IPS-NIHi7 (cell line): ENCODE measurements around the gene MRTFA.
"Not testable (repeated sequence)": the region's sequence is repeated elsewhere in the genome, so short reads cannot be mapped to it uniquely, and the experiment has no call there.

ENCODE experiments used
- DNase-seq: peaks from one replicate; pipeline ENCODE4 v3.0.0; 2012; ENCODE audit warnings: mixed read lengths; ENCODE audit errors: extremely low spot score

MRTFA gene

DNA sequence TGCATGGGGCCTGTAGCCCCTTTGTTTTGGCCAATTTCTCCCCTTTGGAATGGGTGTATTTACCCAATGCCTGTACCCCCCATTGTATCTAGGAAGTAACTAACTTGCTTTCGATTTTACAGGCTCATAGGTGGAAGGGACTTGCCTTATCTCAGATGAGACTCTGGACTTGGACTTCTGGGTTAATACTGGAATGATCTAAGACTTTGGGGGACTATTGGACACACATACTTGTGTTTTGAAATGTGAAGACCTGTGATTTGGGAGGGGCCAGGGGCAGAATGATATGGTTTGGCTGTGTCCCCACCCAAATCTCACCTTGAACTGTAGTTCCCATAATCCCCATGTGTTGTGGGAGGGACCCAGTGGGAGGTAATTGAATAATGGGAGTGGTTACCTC lies 82.5 kb downstream of the MRTFA start:
- DNase-seq, result not testable (repeated sequence)

GRCh38 chr22:40553014-40553554 lies 83.4 kb downstream of the MRTFA start:
- DNase-seq, result no peak

- no peak for DNase-seq
Observed at GRCh38 chr22:40552070-40552469, 84.4 kb downstream of the MRTFA start.

DNA sequence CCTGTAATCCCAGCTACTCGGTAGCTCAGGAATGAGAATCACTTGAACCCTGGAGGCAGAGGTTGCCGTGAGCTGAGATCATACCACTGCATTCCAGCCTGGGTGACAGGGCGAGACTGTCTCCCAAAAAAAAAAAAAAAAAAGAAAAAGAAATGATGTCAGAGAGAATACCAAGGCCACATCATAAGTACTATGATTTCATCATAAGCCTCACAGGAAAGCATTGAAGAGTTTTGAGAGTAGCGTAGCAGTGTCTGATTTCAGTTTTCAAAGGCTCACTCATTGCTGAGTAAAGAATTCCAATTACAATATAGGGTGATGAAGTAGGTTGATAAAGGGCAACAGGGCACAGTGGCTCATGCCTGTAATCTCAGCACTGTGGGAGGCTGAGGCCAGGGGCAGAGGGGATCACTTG lies 88.8 kb downstream of the MRTFA start:
- no peak for DNase-seq

DNA sequence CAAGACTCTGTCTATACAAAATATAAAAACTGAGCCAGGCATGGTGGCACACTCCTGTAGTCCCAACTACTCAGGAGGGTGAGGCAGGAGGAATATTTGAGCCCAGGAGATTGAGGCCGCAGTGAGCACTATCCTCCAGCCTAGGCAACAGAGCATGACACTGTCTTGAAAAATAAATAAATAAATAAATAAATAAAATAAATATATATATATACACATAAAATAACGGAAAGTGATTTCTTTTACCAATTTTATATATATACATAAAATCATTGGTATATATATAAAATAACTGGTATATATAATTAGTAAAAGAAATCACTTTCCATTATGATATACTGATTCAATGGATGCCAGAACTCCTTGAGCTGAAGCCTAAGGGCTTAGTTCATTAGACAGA lies 91.8 kb downstream of the MRTFA start:
- no peak for DNase-seq

- DNase-seq, result no peak
Observed at GRCh38 chr22:40542821-40543540, 93.5 kb downstream of the MRTFA start.

DNA sequence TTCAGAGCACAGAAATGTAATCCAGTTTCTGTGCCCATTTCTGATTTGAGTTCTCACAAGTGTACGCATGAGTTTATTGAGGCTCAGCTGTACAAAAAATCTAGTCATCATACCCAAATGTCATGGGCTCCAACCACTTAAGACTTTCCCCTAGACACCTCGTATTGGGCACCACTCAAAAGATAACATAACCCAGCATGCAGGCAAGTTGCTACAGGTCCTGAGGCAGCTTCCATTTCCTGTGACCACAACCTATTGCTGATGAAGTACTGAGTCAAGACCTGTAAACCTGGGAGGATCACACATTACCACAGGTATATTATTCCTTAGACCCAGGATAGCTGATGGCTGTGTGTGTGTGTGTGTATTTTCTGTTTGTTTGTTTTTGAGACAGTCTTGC lies 95.2 kb downstream of the MRTFA start:
- DNase-seq, result no peak

DNA sequence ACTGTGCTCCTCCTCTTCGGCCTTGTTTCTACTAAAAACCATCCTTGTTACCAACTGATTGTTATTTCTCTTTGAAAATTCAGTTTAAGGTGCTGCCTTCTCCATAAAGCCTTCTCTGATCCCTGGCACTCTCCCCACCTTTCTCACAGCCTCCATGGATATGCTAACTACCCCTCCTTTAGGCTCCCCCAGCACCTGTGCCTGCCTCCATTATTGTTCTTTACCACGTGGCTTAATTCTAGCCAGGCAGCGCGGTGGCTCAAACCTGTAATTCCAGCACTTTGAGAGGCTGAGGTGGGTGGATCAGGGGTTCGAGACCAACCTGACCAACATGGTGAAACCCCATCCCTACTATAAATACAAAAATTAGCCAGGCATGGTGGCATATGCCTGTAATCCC lies 96.3 kb downstream of the MRTFA start:
- DNase-seq, result no peak

GRCh38 chr22:40536149-40536548 lies 100.4 kb downstream of the MRTFA start:
- DNase-seq, result not testable (repeated sequence)

- no peak for DNase-seq
Observed at GRCh38 chr22:40535642-40536041, 100.9 kb downstream of the MRTFA start.

- no peak for DNase-seq
Observed at GRCh38 chr22:40535189-40535512, 101.4 kb downstream of the MRTFA start.

GRCh38 chr22:40534379-40535188 lies 101.9 kb downstream of the MRTFA start:
- peak; percentile 31 for DNase-seq

DNA sequence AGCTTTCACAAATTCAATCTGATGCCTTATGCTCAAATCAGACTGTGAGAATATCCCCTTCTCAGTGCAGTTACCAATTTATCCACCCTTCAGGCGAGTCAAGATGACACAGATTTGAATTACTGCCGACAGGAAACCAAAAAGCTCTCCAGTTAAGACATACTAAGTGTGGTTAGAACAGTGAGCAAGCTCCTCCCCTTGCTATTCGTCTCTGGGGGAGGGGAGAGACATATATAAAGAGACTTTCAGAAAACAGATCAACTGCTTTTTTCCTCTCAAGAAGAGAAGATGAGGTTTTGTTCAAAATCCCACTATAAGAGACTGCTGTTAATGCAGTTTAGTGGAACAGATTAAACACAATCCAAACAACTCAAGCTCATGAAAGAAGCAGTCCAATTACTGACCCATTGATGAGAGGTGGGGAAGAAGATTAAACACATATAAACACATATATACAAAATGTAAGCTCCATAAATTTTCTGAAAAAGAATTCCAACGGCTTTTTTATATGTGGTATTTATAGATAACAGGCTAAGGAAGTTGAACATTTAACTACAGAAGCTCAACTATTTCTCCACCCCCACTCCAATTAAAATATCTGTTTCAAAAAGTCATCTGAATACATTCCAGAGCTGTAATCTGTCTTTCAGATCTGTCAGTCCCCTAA lies 102.7 kb downstream of the MRTFA start:
- DNase-seq, result peak; percentile 32

DNA sequence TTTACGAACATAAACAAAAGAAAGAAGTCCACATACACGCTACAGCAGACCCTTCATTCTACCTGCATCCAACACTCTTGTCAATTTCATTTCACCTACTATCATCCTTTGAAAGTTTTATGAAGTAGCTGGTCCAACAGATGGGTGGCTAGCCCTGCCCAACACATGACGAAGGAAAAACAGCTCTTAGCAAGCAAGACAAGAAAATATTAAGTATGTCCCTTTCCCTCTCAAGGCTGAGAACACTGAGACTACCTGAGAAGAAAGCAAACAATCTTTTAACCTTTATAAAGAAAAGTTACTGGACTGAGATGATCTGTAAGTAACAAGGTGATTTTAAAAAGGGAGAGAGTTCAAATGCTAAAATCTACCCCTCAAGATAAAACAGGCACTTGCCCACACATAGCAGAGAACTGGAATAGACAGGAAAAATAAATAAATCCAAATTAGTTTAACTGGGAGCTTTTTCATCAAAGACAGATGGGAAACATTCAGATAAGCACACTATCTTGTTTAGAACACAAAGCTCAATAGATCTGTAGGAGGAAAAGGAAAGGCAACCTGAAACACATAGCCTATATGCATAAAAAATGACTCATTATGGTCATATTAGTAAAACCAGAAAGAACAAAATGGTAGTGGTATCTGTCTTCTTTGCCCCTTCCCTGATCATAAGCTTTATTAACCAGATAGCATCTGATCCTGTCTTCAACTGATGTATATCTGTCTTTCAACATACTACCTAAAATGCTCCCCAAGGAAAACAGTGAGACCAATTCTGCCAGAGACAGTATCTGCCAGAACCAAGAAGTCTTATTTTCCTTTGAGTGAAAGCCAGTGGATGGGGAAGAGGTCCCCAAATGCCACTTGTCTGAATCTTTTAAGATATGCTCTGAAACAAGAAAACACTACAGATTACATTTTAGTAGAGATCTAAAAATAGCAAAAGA lies 104.3 kb downstream of the MRTFA start:
- DNase-seq, result no peak

DNA sequence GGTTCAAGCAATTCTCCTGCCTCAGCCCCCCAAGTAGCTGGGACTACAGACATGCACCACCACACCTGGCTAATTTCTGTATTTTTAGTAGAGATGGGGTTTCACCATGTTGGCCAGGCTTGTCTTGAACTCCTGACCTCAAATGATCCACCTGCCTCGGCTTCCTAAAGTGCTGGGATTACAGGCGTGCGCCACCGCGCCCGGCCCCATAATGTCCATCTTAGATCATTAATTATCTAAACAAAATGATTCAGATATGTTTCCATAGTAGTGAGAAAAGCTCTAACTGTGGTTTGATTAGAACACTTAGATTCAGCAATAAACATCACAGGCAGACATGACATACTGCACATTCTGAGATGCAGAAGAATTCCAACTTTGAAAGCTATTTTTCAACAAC lies 106.1 kb downstream of the MRTFA start:
- not testable (repeated sequence) for DNase-seq

GRCh38 chr22:40529821-40530220 lies 106.7 kb downstream of the MRTFA start:
- DNase-seq, result no peak

GRCh38 chr22:40526960-40527359 lies 109.6 kb downstream of the MRTFA start:
- DNase-seq, result no peak

GRCh38 chr22:40525250-40525884 lies 111.2 kb downstream of the MRTFA start:
- no peak for DNase-seq

- DNase-seq, result no peak
Observed at GRCh38 chr22:40524392-40525249, 111.9 kb downstream of the MRTFA start.

DNA sequence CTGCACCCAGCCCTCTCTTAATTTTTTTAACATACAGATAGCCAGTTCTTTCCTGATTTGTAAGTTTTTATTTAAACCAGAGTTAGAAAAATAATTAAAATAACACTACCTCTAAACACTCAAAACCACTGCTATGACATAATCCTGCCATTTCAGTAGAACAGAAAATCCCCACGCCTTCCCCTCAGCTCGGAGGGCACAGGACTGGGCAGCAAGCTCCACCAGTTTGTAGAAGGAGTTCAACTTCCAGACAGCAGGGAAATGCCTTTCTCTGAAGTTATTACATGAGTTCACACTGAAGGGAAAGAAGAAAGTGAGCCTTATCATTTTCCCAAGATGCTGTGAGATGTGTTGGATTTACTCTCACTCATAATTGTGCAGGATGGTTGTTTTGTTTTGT lies 114.4 kb downstream of the MRTFA start:
- DNase-seq, result no peak
